Posterior vena cava (tissue), 2 donors: Measurements from ENCODE around the gene TEX55. TPM values are rescaled to one million over a fixed set of nuclear protein-coding genes. Genes with fewer than 3 reads are reported as not detected.
"Not testable (repeated sequence)": the region's sequence is repeated elsewhere in the genome, so short reads cannot be mapped to it uniquely, and the experiment has no call there.

ENCODE experiments used
- DNase-seq: peaks from one replicate; pipeline ENCODE4 v3.0.0-alpha.2; 2020; ENCODE audit warnings: low spot score
- intact Hi-C, 2 donors: fragments of 100-400 bp; cut with DNase I; formaldehyde crosslinking; loops; one replicate each; pipeline versions ENCODE4 v1.14.1 to v1.14.2; 2022 to 2023
- long read RNA-seq, 2 donors: library from polyadenylated mRNA; unstranded; transcript quantifications; one replicate each; pipeline ENCODE4 v2.0.0, GENCODE V29; 2020 to 2021
- total RNA-seq, 2 donors: library from RNA; stranded (reverse); fragmentation: NEBNext Ultra II Directional; extraction: Animal tissue kit (Norgen Biotek cat#: 25700); gene quantifications; one replicate each; pipeline ENCODE4 v1.2.1, GENCODE V29; 2021
- donor health status: DM: yes; HTN: yes; CAD: no.
- donor health status: DM: yes; HTN: yes; CAD: no.

Gene TEX55
- not detected for total RNA-seq
- long read RNA-seq, donor 1 = 0 reads
- long read RNA-seq, donor 2 = 0 reads

DNA sequence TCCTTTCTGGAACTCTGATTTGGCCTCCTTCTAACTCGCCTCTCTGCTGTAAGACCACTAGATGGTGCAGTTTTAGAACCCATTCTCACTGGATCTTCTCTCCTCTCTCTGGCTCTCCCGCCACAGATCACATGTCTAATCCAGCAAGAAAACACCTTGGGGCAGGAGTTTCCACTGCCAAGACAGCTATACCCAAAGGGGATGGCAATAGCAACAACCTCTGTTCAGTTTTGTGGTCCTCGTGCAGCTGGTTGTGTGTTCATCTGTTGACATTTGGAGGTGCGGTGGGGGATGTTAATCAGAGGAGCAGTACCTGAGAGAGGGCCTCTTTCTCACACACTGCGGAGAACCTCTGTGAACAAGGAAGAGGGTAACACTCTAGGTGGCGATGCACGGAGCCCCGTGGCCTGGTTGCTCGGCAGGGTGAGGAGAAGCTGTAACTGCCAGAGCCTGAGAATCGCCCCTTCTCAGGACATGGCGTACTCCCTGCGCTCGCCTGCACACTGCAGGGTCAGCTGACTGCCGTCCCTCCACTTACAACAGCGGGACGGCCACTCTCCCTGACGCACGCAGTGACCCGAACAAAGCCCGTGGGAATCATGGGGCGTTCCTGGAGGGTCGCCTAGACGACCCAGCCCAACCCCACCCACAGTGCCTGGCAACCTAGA lies at the start of gene TEX55:
TEX55 (plus strand) TSS at position 666 of the 668 bp plus-strand sequence. CDS start 25 bp downstream, outside the sequence.
- peak; percentile 79 for DNase-seq
- intact Hi-C loops = loop anchor here in 1 of 2 donors (5.0 kb wide), 1 partner anchor 1037 kb away; no protein-coding TSS in a partner anchor

DNA sequence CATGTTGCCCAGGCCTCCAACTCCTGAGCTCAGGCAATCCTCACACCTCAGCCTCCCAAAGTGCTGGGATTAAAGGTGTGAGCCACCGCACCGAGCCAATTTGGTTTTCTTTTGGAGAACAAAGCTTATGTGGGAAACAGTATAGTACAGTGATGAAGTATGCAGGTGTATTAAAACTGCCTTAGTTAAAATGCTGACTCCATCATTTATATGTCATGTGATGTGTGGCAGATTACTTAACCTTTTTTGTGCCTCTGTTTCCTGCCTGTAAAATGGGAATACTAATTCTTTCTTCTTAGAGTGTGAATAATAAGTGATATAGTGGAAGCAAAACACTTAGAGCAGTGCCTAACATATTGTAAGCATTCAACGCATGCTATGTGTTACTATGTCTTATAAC lies 48.0 kb upstream of the TEX55 start:
- intact Hi-C loops = loop anchor here (10.0 kb wide), 1 partner anchor 213 kb away; no protein-coding TSS in a partner anchor
- DNase-seq = no peak

DNA sequence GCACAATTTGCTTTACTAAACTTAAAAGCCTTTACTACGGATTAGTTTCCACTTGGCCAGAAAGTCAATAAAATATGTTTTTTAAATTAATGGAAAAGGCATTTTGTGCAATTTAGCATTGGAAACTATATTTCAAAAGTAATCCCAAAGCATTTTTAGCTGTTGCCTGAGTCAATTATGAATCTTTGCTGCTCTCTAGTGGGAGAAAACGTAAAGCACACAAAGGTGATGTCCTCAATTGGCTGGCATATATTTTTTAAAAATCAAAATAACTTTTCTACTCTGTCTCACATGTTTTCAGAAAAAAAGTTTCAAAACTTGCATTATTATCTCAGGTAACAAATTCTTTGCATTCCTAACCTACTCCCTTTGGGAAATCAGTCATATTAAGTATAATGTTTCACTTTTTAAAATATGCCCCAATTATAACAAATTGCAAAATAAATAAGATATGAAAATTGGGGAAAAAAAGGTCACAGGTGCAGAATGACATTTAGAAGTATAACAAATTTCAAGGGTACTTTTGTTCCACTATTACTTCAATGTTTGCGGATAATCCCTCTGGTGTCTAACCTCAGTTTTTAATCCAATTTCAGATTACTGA lies 47.2 kb upstream of the TEX55 start:
- intact Hi-C loops = loop anchor here (10.0 kb wide), 1 partner anchor 214 kb away; no protein-coding TSS in a partner anchor
- DNase-seq = no peak

DNA sequence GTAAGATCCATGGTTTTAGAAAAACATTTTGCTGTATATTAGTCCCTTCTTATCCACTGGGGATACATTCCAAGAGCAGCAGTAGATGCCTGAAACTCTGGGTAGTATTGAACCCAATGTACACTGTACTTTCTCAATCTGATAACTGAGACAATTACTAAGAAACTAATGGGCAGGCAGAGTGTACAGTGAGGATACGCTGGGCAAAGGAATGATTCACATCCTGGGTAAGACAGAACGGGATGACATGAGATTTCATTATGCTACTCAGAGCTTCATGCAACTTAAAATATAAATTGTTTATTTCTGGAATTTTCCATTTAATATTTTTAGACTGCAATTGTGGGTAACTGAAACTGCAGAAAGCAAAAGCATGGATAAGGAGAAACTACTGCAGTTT lies 46.2 kb upstream of the TEX55 start:
- intact Hi-C loops = loop anchor here (10.0 kb wide), 1 partner anchor 215 kb away; no protein-coding TSS in a partner anchor
- no peak for DNase-seq

DNA sequence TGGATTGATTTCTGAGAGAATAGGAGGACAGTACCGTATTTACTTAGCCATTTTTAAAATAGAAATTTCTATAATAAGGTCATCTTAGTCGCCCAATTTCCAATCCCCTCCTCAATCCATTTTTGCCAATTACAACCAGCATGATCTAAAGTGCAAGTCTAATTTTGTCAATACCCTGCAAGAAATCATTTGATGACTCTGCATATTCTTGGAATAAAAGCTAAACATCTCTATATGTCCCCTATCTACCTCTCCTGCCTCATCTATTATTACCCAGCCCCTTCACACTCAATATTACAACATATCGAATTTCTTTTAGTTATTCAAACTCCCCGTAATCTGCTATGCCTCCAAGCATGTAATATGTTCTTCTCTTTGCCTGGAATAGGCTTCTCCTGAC lies 41.9 kb upstream of the TEX55 start:
- DNase-seq = no peak
- intact Hi-C loops = no loop called here

DNA sequence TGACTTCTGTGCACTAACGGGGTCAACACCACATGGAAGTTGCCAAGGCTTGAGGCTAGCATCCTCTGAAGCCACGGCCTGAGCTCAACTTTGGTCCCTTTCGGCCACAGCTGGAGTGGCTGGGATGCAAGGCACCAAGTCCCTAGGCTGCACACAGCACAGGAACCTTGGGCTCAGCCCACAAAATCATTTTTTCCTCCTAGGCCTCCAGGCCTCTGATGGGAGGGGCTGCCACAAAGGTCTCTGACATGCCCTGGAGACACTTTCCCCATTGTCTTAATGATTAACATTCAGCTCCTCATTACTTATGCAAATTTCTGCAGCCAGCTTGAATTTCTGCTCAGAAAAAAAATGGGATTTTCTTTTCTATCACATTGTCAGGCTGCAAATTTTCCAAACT lies 27.6 kb upstream of the TEX55 start:
- intact Hi-C loops, DNase-seq: not testable (repeated sequence)

DNA sequence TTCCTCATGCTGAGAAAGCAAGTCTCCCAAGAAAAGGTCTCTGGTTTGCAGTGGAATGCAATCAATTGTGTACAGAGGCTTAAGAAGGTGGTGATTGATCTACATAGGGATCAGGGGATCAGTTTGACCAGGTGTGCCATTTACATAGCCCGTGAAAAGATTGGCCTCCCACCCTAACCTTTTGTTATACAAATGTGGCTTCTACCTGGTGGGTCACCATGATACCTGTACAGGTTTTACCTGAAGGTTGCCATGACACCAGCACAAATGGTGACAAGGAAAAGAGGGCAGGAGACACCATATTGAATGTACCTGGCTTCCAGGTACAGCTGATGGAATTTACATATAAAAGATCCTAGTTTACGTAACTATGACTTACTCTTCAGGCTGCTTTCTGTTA lies 25.5 kb upstream of the TEX55 start:
- intact Hi-C loops = no loop called here
- DNase-seq = no peak

DNA sequence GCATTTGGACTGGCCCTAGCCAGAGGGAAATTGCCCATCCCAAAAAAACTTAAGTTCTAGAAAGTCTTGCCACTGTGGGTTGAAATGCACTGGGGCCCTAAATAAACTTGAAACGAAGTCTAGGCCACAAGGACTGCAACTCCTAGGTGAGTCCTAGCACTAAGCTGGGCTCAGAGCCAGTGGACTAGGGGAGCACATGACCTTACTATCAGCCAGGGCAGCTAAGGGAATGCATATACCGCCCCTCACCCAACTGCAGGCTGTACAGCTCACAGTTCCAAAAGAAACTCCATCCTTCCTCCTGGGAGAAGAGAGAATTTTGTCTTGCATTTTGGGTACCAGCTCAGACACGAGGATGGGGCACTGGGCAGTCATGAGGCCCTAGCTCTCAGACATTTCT lies 23.6 kb upstream of the TEX55 start:
- intact Hi-C loops = no loop called here
- no peak for DNase-seq

DNA sequence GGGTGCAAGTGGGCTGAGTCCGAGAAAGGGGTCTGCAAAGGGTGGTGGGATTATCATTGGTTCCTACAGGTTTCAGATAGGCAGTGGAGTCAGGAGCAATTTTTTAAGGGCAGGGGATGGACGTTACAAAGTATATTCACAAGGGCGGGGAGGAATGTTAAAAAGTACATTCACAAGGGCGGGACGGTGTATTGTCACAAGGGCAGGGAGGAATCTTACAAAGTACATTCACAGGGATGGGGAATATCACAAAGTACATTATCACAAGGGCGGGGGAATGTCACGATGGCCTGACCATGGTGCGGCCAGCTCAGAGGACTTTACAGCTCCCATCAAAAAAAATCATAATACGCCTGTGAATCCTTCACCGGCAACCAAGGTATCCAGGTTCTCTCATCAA lies 20.6 kb upstream of the TEX55 start:
- intact Hi-C loops = no loop called here
- DNase-seq = no peak

DNA sequence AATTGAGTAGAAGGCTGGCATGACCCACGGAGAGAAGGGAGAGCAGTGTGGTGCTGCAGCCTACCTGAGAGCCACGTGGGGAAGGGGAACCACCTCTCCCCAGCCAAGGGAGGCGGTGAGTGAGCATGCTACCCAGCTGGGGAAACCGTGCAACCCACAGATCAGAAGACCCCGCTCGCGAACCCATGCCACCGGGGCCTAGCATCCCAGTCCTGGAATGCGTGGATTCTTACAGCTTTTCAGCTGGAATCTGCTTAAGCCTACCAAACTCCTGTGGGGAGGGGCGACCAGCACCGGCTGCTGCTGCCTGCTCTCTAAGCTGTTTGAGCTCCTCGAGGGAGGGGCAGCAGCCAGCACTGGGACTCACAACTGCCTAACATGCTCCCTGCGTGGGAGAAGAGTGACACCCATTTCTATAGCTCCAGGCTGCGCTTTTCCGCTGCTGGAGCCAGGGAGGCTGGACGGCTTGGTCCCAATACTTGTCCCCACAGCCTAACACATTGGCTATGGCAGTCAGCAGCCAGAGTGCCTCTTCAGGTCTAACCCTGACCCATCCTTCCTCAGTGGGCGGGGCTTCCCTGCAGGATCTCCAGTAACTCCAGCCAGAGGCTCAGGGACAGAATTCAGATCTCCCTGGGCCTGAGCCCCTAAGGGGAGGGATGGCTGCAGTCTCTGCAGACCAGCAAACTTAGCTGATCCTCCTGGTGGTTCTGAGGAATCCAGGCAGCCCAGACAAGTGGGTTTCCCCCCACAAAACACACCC lies 20.0 kb upstream of the TEX55 start:
- intact Hi-C loops = no loop called here
- DNase-seq = no peak

DNA sequence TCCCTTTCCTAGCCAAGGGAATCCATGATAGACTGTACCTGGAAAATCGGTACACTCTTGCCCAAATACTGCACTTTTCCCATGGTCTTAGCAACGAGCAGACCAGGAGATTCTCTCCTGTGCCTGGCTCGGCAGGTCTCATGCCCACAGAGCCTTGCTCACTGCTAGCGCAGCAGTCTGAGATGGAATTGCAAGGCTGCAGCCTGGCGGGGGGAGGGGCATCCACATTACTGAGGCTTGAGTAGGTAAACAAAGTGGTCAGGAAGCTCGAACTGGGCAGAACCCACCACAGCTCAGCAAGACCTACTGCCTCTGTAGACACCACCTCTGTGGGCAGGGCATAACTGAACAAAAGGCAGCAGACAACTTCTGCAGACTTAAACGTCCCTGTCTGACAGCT lies 15.7 kb upstream of the TEX55 start:
- DNase-seq, intact Hi-C loops: not testable (repeated sequence)

DNA sequence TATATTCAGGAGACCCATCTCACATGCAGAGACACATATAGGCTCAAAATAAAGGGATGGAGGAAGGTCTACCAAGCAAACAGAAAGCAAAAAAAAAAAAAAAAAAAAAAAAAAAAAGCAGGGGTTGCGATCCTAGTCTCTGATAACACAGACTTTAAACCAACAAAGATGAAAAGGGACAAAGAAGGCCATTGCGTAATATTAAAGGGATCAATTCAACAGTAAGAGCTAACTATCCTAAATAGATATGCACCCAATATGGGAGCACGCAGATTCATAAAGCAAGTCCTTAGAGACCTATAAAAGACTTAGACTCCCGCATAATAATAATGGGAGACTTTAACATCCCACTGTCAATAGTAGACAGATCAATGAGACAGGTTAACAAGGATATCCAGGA lies 13.7 kb upstream of the TEX55 start:
- DNase-seq, intact Hi-C loops: not testable (repeated sequence)

DNA sequence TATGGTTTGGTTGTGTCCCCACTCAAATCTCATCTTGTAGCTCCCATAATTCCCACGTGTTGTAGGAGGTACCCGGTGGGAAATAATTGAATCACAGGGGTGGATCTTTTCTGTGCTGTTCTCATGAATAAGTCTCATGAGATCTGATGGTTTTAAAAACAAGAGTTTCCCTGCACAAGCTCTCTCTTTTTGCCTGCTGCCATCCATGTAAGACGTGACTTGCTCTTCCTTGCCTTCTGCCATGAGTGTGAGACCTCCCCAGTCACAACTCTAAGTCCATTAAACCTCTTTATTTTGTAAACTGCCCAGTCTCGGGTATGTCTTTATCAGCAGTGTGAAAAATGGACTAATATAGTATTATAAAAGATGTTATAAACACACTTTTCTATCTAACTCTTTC lies 6.6 kb upstream of the TEX55 start:
- intact Hi-C loops, DNase-seq: not testable (repeated sequence)

DNA sequence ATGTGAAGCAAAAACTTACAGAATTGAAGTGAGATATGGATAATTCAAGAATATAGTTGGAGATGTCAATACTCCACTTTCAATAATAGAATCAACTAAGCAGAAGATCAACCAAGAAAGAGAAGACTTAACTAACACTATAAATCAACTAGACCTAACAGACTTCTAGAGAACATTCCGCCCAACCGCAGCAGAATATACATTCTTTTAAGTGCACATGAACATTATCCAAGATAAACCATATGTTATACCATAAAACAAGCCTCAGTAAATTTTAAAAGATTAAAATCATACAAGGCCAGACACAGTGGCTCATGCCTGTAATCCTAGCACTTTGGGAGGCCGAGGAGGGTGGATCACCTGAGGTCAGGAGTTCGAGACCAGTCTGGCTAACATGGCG lies 5.5 kb upstream of the TEX55 start:
- no peak for DNase-seq
- intact Hi-C loops = no loop called here

DNA sequence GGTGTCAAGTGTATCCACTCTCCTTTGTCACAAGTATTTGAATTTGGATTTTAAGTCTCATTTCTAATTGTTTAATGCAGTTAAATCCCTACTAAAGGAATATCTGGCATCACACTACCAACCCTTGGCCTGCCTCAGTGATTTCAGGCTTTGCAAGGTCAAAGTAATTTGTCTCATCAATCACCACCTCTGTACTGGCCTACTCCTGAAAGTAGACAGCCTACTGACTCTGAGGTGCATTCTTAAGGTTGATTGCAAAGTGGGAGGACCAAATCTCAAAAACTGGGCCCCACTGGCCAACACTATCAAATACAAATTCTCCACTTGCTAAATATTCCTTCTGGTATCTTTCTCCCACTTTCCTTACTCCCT lies 851 bp upstream of the TEX55 start:
- no peak for DNase-seq
- intact Hi-C loops = loop anchor here in 1 of 2 donors (5.0 kb wide), 1 partner anchor 1037 kb away; no protein-coding TSS in a partner anchor

DNA sequence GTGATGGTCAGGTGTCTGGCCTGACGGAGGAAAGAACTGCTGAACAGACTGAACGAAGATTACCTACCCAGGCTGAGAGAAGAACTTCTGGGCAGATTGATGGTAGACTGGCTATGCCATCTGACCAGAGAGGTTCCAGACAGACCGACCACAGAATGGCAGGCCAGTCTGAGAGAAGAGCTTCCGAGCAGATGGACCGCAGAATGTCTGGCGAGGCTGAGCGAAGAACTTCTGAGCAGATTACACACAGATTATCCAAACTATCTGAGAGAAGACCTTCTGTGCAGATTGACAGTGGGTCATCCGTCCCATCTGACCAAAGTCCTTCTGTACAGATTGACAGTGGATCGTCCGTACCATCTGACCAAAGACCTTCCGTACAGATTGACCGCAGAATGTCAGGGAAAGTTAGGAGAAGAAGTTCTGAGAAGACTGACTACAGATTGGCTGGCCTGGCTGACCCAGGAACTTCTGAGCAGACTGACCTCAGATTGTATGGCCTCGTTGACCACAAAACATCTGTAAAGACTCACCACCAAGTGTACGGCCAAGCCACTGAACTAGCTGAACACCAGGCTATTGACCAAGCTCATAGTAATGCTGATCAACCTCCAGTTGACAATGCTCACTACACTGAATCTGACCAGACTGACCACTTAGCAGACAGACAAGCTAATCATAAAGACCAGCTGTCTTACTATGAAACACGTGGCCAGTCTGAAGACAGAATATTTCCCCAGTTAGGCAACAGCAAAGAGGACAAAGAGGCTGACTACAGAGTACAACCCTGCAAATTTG lies 812 bp downstream of the TEX55 start:
- DNase-seq = no peak
- intact Hi-C loops = loop anchor here in 1 of 2 donors (5.0 kb wide), 1 partner anchor 1036 kb away; no protein-coding TSS in a partner anchor

DNA sequence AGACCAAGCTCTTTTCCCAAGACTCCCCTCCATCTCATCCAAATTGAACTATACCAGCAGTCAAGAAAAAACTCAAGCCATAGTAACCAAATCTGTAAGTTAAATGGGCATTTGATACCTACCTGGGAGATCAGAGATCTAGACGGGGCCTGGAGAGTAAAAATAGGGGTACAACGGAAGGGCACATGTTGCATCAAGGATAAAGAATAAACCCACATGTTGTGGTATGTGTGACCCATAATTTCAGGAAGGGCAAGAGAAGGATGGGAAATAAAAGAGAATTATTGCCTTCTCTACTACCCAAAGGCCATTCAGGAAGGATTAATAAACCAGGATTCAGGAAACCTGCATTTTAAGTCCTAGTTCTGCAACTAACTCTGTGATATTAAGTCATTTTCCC lies 1.5 kb downstream of the TEX55 start:
- intact Hi-C loops = loop anchor here in 1 of 2 donors (5.0 kb wide), 1 partner anchor 1035 kb away; no protein-coding TSS in a partner anchor
- DNase-seq = no peak

DNA sequence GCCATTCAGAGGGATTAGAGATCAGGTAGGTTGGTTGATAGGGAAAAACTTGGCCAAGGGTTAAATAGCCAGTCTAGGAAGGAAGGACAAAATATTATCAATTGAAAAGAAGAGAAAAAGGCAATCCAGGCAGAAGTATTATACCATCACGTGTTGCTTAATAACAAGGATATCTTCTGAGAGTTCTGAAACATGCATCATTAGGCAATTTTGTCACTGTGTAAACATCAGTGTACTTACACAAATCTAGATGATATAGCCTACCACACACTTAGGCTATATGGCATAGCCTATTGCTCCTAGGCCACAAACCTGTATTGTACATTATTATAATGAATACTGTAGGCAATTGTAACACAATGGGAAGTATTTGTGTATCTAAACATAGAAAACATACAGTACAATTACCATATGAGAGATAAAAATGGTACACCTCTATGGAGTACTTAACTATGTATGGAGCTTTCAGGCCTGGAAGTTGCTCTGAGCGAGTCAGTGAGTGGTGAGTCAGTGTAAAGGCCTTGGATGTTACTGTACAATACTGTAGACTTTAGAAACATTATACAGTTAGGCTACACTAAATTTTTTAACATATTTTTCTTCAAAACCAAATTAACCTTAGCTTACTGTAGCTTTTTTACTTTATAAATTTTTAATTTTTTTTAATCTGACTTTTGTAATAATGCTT lies 2.7 kb downstream of the TEX55 start:
- intact Hi-C loops = loop anchor here in 1 of 2 donors (5.0 kb wide), 1 partner anchor 1034 kb away; no protein-coding TSS in a partner anchor
- no peak for DNase-seq
